ENCODE measurements around the gene BHLHE40. TPM values are rescaled to one million over a fixed set of nuclear protein-coding genes. Genes with fewer than 3 reads are reported as not detected.

Gene BHLHE40
- total and polyA plus RNA-seq, 4 donors = 28.5 to 204 (median 88.4) TPM

GRCh38 chr3:5002174-5002870 is 23.1 kb downstream of the BHLHE40 start:
- H3K27ac ChIP-seq (ENCODE audit: low read depth in 1 of 2, low read length in 1 of 2) = no peak overlapping the region
- H3K4me1 ChIP-seq (ENCODE audit: control insufficient read depth in 5 of 5, insufficient read depth in 5 of 5, low read length in 5 of 5) = no peaks in the 10 kb centered on the region
- no peak overlapping the region for H3K9ac ChIP-seq (ENCODE audit: insufficient read depth in 1 of 2, low read length in 2 of 2)
- no peak for TF ChIP-seq CTCF (IDR thresholded peaks at IDR 0.05; ENCODE audit: control extremely low read depth, extremely low read depth)
- no peaks in the 10 kb centered on the region for H3K27me3 ChIP-seq (ENCODE audit: control insufficient read depth in 3 of 3, insufficient read depth in 3 of 3, low read length in 2 of 3)
- 40 to 58% methylated on average over 16 of the region's 16 CpGs for WGBS, 2 donors
- H3K36me3 ChIP-seq (ENCODE audit: control insufficient read depth in 4 of 4, insufficient read depth in 4 of 4, low read length in 4 of 4) = no peaks in the 10 kb centered on the region
- no peaks in the 10 kb centered on the region for H3K9me3 ChIP-seq (ENCODE audit: control insufficient read depth in 4 of 4, insufficient read depth in 3 of 4, low read length in 3 of 4)
- H3K4me3 ChIP-seq = no peak overlapping the region
- ATAC-seq (ENCODE audit: insufficient read depth, low FRiP score) (no peak), DNase-seq (no peak)

DNA sequence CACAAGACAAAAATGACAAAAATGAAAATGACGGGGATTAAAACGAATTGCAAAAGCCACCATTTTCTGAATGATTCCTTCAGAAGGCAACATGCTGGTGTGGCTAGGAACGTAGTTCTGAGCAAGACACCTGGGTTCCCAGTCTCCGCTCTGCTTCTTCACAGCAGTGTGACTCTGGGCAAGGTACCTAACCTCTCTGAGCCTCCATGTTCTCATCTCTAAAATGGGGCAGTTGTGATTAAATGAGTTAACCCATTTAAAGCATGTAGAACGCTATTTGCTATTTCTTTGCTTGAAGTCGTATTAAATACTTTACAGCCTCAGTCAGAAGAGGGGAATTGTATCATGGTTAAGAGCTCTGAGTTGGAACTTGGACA is 23.6 kb downstream of the BHLHE40 start:
- no peaks in the 10 kb centered on the region for H3K4me1 ChIP-seq (ENCODE audit: control insufficient read depth in 5 of 5, insufficient read depth in 5 of 5, low read length in 5 of 5)
- no peak overlapping the region for H3K9ac ChIP-seq (ENCODE audit: insufficient read depth in 1 of 2, low read length in 2 of 2)
- DNase-seq (no peak), ATAC-seq (ENCODE audit: insufficient read depth, low FRiP score) (no peak)
- no peak for TF ChIP-seq CTCF (IDR thresholded peaks at IDR 0.05; ENCODE audit: control extremely low read depth, extremely low read depth)
- no peak overlapping the region for H3K4me3 ChIP-seq
- H3K27ac ChIP-seq (ENCODE audit: low read depth in 1 of 2, low read length in 1 of 2) = no peak overlapping the region
- WGBS, 2 donors = 84 to 92% methylated on average over 6 of the region's 6 CpGs
- H3K27me3 ChIP-seq (ENCODE audit: control insufficient read depth in 3 of 3, insufficient read depth in 3 of 3, low read length in 2 of 3) = no peaks in the 10 kb centered on the region
- H3K36me3 ChIP-seq (ENCODE audit: control insufficient read depth in 4 of 4, insufficient read depth in 4 of 4, low read length in 4 of 4) = no peaks in the 10 kb centered on the region
- no peaks in the 10 kb centered on the region for H3K9me3 ChIP-seq (ENCODE audit: control insufficient read depth in 4 of 4, insufficient read depth in 3 of 4, low read length in 3 of 4)

DNA sequence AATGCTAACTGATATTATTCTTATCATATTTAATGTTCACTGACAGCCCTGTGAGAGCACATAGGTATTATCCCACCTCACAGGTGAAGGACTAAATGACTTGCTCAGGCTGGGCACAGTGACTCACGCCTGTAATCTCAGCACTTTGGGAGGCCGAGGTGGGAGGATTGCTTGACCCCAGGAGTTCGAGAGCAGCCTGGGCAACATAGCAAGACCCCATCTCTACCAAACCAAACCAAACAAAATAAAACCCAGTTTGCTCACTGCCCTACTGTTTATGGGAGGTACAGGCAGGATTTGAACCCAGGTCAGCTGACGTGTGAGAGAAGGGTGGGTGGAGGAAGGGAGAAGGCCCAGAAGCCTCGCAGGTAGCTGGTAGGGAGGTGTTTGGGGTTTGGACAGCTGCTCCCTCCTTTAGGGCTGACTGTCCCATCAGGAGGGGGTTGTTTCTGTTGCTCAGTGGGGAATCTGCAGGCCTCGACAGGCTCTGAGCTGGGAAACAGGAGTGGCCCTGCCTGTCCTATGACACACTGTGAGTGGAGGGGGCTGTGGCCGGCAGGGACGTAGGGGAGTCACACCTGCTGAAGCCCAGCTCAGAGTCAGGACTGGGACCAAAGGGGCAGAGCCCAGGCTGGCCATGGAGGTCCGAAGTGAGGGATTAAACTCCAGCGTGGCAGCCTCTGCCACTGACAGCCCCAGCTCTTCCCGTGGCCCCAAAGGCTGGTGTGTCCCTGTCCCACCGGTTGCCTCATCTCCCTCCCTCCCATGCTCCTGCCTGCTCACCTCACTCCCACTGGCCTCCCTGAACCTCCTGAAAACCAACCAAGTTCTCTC is 25.3 kb downstream of the BHLHE40 start:
- H3K9me3 ChIP-seq (ENCODE audit: control insufficient read depth in 4 of 4, insufficient read depth in 3 of 4, low read length in 3 of 4) = no peaks in the 10 kb centered on the region
- DNase-seq (no peak), ATAC-seq (ENCODE audit: insufficient read depth, low FRiP score) (no peak)
- TF ChIP-seq CTCF (IDR thresholded peaks at IDR 0.05; ENCODE audit: control extremely low read depth, extremely low read depth) = no peak
- WGBS, 2 donors = 92 to 97% methylated on average over 11 to 12 of the region's 12 CpGs
- no peaks in the 10 kb centered on the region for H3K4me1 ChIP-seq (ENCODE audit: control insufficient read depth in 5 of 5, insufficient read depth in 5 of 5, low read length in 5 of 5)
- no peak overlapping the region for H3K4me3 ChIP-seq
- H3K9ac ChIP-seq (ENCODE audit: insufficient read depth in 1 of 2, low read length in 2 of 2) = no peak overlapping the region
- no peaks in the 10 kb centered on the region for H3K36me3 ChIP-seq (ENCODE audit: control insufficient read depth in 4 of 4, insufficient read depth in 4 of 4, low read length in 4 of 4)
- H3K27me3 ChIP-seq (ENCODE audit: control insufficient read depth in 3 of 3, insufficient read depth in 3 of 3, low read length in 2 of 3) = no peaks in the 10 kb centered on the region
- no peak overlapping the region for H3K27ac ChIP-seq (ENCODE audit: low read depth in 1 of 2, low read length in 1 of 2)

All from lung (tissue), 12 donors.